Activated CD4-positive, alpha-beta T cell treated with anti-CD3 and anti-CD28 coated beads for 24 hours (primary cell): ENCODE measurements around the gene TSHZ3.

Source experiments
- DNase-seq, 2 donors: peaks; one replicate each; pipeline ENCODE4 v3.0.0-alpha.2; 2020; ENCODE audit warnings: low read depth in 2 of 2

Gene TSHZ3

DNA sequence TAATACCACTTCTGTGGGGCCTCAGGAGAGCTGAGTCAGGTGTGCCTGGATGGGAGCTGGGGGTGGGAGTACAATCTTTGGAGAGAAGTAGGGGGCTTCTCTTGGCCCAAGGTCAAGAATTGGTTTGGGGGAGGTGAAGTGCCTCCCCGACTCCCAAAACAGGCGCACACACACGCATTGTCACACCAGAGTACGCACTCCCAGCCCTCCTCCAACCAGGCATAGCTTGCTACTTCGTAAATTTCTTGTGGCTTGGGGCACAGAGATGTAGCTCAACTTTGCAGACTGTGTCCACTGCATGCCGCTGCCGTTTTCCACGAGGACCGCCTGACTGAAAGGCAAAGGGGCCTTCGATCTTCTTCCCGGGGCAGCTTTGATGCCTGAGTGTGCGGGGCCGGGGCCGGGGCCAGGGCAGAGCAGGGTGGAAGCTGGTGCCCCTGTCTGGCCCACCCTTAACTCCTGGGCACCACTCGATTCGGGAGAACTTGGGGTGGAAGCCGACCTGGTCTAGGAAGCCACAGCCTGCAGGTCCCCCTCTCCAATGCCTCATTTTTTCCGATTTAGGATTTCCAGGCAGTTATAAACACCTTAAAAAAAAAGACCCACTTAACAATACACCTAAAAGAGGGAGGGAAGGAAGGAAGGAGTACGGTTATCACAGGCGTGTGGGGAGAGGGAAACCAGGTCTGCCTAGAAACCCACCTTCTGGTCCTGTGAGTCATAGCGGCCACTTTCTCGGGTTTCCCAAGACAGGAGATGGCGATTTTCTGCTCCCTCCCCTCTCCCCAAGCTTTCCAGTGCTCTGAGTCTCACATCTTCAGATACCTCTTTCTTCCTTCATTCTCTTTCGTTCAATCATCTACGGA is 5.8 kb upstream of the TSHZ3 start:
- DNase-seq = no peak

GRCh38 chr19:31354316-31354715 is 5.1 kb upstream of the TSHZ3 start:
- no peak for DNase-seq

- DNase-seq = no peak
Measured at GRCh38 chr19:31353833-31354232, 4.6 kb upstream of the TSHZ3 start.

DNA sequence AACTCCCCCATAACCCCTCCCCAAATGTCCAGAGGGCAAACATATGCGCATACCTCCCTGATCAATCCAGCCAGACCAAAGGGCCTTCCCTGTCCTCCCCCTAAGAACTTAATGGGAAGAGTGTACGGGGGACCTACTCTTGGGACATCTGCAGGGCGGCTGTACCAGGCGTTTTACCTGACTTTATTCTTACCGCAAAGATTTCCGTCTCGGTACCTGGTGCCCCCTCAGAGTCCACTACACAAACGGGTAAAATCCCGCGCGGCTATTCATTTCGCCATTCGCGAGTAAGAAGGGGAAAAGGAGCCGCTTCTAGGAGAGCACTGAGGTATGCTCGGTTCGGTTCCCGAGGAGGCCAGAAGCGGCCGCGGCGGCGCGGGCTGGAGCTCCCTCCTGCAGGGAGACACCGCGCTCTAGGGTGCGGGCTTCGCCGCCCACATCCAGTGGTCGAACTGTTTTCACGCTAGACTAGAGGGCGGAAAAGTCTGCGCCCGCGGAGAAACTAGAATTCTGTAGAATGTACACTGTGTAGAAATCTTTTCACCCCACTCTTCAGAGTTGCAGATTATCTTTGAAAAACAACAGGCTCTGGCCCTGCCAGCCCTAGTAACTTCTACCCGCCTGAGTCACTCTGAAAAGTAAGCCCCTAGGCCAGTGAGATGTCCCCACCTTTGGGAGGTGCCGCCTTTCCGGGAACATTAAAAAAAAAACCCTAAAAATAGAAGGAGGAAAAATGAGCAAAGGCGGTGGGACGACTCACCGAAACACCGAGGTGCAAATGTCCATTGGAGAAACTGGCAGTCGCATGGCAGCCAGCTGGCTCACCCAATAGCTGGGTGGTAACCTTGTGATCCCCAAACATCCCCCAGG is 3.8 kb upstream of the TSHZ3 start:
- no peak for DNase-seq

DNA sequence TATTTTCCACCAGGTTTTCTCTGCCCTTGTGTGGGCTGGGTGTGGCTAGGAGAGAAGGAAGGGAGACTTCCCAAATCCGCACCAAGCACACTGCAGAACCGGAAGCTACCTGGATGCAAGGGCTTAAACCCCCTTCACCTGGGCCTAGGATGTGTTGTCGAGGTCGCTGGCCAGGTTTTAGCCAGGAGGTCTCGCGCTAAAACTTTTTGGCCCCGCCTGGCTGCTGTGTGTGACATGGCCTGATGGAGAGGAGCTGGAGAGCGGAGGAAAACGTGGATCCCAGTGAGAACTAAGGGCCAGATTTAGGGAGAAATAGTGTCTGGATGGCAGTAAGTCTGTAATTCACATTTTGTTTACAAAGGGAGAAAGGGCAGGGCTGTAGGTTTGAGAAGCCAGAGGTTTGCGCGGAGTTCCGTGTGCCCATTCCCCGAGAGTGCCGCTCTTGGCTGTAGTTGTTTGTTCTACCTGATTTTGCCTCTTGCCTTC is 3.1 kb upstream of the TSHZ3 start:
- DNase-seq = no peak

GRCh38 chr19:31351855-31352195 is 2.6 kb upstream of the TSHZ3 start:
- DNase-seq = no peak

DNA sequence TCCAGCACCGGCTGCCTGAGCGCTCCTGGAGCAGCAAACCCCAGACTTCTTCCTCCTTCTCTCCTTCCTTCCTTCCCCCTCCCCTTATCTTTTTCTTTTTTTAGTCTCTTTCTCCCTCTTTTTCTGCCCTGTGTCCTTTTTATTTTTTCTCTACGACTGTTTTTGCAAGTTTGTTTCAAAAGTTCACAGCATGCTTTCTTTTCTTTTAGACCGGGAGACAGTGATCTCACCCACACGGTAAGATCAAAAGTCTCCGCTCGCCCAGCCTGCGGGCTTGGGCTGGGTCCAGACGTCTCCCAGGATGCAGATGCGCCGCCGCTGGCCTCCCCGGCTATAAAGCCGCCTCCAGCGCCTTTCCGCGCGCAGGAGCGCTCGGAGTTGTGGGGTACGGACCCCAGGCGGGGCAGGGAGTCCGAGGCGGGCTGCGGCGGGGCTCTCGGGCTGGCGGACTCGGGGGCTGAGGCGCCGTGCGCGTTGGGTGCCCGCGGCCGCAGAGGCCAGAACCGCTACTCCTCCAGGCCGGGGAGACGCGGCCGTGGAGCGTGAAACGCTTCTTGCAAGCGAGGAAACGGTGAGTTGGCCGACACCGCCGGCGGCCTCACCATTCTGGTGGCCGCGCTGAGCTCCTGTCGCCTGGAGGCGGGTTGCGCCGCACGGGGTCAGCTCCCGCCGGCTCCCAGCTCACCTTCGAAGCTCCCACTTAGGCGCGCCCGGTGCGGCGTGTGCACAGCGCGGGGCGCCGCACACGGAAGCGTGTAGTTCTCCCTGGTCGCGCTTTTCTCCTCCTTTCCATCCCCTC is 2.0 kb upstream of the TSHZ3 start:
- DNase-seq = no peak

DNA sequence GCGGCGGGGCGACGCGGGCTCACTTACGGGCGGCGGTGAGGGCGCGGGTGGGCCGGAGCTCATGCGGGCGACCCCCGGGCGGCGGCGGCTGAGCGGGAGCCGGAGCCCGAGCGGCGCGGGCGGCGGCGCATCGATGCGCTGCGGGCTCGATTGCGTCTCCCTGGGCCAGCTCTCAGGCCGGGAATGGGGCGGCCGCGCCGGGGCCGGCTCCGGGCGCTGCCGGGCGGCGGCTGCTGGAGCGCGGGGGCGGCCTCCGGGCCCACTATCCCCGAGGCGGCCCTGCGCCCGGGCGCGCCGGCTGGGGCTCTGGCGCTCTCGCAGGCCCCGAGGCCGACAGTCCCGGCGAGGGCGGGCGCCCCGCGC is 1.4 kb upstream of the TSHZ3 start:
- DNase-seq = no peak

DNA sequence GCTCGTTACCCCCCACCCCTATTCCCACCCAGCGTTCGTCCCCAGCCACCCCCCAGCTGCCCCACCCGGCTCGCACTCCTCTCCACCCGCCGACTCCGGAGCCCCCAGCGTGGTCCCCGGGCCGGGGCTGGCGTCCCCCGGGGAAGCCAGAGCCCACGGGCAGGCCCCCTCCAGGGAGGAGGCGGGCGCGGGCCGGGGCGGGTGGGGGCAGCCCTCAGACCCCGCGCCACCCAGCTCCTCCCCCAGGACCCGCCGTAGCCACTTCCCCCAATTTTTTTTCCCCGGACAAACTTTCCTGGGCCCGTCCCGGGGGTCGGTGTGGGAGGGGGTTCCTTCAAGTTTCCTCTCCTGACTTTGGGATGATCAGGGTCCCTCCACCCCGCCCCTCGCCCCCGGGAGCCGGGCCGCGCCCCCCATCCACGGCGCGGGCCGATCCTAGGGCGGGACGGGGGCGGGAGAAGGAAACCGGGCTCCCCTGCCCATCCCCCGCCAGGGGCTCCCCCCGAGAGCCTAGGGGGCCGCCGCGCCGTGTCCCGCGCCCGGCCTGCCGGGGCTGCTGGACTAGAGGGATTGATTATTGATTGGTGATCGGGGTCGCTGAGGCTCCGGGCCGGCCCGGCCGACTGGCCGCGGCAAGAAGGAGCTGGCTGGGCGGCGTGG is 927 bp upstream of the TSHZ3 start:
- no peak for DNase-seq

DNA sequence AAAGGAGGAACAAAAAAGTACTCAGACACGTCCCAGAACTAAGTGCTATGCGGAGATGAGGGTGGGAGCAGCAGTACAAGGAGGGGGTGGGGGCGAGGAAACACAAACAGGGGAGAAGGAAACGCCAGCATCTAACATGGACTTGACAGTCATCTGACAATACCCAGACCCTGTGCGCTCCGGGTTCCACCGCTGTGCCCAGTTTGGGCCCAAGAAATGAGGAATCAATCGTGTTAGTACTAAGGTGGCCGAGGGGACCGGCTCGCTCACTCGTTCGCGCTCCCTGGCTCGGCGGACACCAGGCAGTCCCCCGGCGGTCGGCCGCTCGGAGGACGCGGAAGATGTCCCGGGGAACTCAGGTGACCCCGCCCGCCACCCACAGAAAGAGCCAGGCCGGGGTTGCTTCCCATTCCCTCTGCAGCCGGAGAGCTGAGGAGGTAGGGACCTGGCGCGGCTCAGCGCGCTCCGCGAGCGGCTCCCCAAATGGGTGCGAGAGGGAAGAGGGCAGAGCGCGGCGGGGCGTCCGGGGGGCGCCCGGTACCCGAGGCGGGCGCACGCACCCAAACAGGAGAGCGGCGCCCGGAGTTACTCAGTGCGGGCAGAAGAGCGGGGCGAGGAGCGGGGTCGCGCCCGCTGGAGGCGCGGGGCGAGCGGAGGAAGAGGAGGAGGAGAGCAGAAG is 616 bp downstream of the TSHZ3 start:
- DNase-seq = no peak

- DNase-seq = no peak
Measured at GRCh38 chr19:31347828-31348392, 1.3 kb downstream of the TSHZ3 start.

DNA sequence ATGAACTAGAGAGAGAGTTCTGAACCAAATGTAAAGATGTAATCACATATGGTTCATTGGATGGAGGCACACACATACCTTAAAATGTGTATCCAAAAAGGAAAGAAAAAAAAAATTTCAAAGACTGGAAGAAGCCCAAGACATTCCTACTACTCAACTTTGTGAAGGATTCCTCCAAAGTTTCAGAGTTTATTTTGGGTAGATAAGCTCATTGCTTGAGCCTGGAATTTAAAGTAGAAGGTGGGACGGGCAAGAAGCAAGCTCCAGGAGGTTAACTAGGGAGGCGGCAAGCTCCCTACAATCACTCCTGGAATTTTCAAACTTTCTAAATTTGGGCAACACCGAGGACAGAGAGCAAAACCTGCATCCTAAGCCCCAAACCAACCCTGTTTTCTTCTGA is 1.9 kb downstream of the TSHZ3 start:
- no peak for DNase-seq

GRCh38 chr19:31346184-31347059 is 2.8 kb downstream of the TSHZ3 start:
- DNase-seq = no peak

GRCh38 chr19:31344403-31344802 is 4.8 kb downstream of the TSHZ3 start:
- no peak for DNase-seq

- DNase-seq = no peak
Measured at GRCh38 chr19:31342926-31343325, 6.3 kb downstream of the TSHZ3 start.

DNA sequence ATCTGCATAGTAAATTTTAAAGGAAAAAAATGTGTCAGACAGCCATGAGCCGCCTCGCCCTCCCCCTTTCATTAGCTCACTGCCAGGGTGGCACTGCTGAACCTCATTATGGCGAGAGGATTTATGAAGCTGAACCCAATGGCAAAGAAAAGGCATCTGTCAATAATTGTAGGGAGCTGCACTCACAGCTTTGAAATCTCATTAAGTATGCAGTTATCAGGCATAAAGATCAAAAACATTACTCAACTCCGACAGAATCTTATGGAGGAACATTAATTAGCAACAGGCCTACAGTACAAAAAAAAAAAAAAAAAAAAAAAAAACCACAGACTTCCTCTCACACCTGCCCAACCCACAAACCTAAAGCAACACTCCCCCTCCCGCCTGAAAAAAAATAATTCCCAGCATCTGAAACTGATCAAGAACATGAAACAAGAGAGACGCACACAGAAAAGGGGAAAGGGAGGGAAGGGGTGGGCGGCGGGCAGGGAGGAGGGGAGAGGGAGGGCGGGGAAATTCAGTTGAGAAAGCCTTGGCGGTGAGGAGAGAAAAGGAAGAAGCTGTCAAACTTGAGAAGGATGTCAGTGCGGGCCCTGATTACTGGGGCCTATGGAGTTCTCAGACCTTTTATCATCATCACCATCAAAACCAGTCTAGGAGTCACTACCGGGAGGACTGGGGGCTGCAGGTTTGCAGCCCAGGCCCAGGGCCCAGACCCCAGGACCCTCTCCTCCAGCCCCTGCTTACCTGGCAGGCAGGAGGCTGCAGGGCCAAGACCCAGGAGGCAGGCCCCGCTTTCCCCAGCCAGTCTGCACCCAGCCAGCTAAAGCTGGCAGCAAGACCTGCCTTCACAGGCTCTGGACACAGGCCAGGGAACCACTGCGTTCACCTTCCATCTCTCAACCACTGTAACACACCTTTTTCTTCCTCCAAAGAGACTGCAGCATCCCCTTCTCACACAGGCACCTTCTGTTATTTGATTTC is 8.9 kb downstream of the TSHZ3 start:
- DNase-seq = no peak

GRCh38 chr19:31339411-31339810 is 9.8 kb downstream of the TSHZ3 start:
- DNase-seq = no peak

GRCh38 chr19:31338069-31338776 is 11.0 kb downstream of the TSHZ3 start:
- no peak for DNase-seq
